SU-DHL-6 (cell line): ENCODE measurements around the gene ANO6.

Experiments used
- EZH2phosphoT487 ChIP-seq: fragments of 200-600 bp; sonication (generic), shearing (Covaris generic); conservative IDR thresholded peaks from 2 replicates; pipeline ENCODE4 v1.6.1; 2018; ENCODE audit warnings: mild to moderate bottlenecking, antibody characterized with exemption, low read length, moderate library complexity, mixed read lengths
- TF ChIP-seq, protein P1 (sequence below): fragments of 200-600 bp; sonication (generic); IDR thresholded peaks from one replicate; pipeline ENCODE4 v1.5.1; 2017; ENCODE audit warnings: antibody characterized with exemption, mild to moderate bottlenecking, low read length, moderate library complexity; ENCODE audit not compliant: insufficient read depth, poor library complexity, severe bottlenecking

DNA sequence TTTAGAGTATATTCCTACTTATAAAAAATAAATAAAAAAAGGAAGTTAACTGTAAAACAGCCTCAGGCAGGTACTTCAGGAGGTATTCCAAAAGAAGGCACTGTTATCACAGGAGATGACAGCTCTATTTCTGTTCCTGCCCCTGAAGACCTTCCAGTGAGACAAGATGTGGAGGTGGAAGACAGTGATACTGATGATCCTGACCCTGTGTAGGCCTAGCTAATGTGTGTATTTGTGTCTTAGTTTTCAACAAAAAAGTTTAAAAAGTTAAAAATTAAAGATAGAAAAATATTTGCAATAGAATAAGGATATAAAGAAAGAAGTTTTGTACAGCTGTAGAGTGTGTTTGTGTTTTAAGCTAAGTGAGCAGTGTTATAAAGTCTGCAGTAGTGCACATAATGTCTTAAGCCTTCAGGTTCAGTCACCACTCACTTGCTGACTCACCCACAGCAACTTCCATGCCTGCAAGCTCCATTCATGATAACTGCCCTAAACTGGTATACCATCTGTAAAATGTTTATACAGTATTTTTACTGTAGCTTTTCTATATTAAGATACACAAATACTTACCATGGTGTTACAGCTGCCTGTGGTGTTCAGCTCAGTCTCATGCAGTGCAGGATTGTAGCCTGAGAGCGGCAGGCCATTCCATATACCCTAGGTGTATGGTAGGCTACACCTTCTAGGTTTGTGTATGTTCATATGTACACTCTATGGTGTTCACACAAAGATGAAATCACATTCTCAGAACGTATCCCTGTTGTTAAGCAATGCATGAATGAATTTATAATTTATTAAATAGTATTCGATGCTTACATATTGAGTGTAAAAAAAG is 121.1 kb downstream of the ANO6 start:
- TF ChIP-seq, protein P1, sequence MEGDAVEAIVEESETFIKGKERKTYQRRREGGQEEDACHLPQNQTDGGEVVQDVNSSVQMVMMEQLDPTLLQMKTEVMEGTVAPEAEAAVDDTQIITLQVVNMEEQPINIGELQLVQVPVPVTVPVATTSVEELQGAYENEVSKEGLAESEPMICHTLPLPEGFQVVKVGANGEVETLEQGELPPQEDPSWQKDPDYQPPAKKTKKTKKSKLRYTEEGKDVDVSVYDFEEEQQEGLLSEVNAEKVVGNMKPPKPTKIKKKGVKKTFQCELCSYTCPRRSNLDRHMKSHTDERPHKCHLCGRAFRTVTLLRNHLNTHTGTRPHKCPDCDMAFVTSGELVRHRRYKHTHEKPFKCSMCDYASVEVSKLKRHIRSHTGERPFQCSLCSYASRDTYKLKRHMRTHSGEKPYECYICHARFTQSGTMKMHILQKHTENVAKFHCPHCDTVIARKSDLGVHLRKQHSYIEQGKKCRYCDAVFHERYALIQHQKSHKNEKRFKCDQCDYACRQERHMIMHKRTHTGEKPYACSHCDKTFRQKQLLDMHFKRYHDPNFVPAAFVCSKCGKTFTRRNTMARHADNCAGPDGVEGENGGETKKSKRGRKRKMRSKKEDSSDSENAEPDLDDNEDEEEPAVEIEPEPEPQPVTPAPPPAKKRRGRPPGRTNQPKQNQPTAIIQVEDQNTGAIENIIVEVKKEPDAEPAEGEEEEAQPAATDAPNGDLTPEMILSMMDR = no peak
- TF ChIP-seq EZH2phosphoT487 = no peak
